Iris pigment epithelial cell (primary cell): Measurements from ENCODE around the gene KRTAP19-7.

Experiments used
- DNase-seq: peaks from one replicate; pipeline ENCODE4 v3.0.0-alpha.2; 2011; ENCODE audit warnings: low read depth

KRTAP19-7 gene, protein sequence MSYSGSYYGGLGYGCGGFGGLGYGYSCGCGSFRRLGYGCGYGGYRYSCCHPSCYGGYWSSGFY

DNA sequence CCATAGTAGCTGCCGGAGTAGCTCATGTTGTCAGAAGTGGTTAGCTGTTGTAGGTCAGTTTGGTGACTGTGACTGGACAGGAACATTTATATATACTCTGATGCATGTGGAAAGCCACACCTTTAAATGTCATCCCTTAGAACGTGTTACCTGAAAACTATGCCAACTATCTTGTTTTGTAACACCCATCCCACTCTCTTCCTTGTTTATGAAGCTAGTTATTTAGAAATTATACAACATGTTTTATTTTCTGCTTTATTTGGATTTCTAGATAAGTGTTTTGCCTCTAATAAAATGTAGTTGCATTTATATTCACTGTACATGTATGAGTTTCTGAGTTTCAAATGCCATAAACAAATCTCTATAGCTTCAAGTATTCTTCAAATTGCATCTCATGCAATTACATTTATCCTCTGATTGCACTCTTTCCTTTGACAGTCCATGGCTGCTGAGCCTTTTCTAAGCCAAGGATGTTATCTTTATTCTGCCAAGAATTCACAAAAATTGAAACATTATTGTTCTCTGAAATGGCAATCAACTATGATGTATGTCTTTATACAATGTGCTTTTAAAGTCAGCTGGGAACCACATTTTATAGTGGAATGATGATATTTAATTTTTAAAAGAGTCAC, at the start of gene KRTAP19-7:
Gene KRTAP19-7 (minus strand): TSS at position 51 of the 632 bp plus-strand sequence. CDS start 25 bp downstream, at position 26.
- no peak for DNase-seq

DNA sequence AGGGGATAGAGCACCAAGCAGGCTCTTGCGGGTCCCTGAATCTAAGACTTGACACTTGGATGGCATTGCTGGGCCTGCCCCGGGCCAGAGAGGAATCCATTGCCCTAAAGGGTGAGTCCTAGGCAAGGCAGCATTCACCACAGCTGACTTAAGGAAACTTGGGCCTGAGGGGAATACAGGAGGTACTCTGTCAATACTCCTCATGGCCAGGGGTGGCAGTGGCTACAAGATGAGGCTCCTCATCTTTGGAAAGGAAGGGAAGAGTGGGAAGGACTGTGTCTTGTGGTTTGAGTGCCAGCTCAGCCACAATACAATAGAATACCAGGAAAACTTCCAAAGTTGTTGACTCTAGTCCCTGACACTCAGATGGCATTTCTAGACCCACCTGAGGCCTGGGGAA, 44.9 kb upstream of the KRTAP19-7 start:
- DNase-seq: no peak

DNA sequence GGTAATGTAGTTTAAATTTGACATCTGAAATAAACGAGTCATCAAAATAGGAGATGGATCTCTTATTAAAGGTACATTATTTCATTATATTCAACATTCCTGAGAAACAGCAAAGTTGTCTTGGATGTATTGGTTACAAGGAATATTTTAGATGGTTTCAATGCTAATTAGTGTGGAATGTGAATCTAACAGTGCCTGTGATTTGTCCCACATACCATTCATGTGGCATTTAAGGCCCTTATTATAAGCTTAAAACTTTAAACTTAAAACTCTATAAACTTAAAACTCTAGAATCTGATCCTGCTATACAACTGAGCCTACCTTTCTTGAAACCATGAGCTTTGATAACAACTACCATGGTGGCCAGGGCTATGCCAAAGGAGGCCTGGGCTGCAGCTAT, 39.7 kb upstream of the KRTAP19-7 start, which contains the start of gene KRTAP22-1:
Gene KRTAP22-1 (plus strand): TSS at position 301 of the 400 bp plus-strand sequence.
- no peak for DNase-seq

DNA sequence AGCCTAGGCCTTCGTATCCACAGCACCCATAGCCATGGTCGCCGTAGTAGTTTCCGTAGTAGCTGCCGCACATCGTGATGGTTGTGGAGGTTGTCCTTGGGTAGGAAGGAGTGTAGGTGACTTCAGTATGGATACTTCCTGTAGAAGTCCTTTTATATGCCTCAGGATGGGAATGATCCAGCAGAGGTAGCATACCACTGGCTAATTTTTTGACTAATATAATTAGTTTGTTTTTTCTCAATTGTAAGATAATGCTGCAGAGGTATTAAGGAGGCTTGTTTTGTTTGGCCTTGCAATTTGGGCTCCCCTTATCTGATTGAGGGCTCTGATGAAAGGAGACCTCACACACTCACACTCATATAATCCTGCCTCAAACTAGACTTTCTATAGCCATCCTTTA, 37.7 kb upstream of the KRTAP19-7 start, which contains the start of gene KRTAP6-2:
Gene KRTAP6-2 (minus strand): TSS at position 101 of the 400 bp plus-strand sequence. CDS start 28 bp downstream, at position 73.
- no peak for DNase-seq

DNA sequence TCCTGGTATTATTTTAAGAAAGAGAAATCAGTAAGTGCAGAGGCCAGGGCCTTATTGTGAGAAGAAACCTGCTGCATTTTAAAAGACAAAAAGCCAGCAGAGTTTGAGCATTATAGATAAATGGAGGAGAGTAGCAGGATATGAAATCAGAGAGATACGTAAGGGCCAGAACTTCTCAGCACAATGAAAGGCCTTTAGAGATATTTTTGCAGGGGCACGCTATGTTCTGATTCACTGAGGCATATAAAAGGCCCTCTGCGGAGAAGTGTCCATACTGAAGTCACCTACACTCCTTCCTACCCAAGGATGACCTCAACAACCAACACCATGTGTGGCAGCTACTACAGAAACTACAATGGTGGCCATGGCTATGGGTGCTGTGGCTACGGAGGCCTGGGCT, 31.0 kb upstream of the KRTAP19-7 start, which contains the start of gene KRTAP6-3:
Gene KRTAP6-3 (plus strand): TSS at position 301 of the 400 bp plus-strand sequence. CDS start 6 bp downstream, at position 307.
- no peak for DNase-seq

DNA sequence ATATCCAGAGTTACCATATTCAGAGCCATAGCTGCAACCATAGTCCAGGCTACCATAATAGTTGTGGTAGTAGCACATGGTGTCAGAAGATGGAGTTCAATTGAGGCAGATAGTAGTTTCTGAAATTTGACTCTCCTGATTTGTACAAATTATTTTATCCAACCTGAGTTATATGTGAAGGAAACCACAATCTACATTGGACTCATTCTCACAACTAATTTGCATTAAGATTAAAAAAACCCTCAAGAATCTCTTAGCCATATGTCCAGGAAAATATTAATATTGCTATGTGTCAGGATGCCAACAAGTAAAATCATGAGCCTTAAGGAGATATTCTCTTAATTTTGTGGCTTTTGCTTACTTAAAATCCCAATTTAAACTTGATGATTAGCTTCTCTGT, 29.2 kb upstream of the KRTAP19-7 start, which contains the start of gene KRTAP22-2:
Gene KRTAP22-2 (minus strand): TSS at position 101 of the 400 bp plus-strand sequence.
- DNase-seq: no peak

DNA sequence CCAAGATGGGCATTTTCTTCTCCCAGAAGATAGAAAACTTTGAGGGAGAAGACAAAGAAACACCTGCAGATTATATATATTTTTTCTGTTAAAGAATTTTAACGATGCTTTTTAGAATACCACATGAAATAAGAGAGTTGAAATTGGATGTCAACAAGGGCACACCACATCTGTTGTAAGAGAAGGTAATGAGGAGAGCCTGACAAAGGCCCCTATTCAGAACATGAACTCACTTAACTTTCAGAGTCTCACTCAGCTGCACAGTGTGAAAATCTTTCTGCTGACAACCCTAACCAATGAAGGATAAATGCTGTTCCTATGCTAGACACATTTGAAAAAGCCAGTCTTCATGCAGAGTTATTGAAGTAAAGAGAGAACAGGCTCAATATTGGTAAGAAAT, 21.8 kb upstream of the KRTAP19-7 start:
- no peak for DNase-seq

DNA sequence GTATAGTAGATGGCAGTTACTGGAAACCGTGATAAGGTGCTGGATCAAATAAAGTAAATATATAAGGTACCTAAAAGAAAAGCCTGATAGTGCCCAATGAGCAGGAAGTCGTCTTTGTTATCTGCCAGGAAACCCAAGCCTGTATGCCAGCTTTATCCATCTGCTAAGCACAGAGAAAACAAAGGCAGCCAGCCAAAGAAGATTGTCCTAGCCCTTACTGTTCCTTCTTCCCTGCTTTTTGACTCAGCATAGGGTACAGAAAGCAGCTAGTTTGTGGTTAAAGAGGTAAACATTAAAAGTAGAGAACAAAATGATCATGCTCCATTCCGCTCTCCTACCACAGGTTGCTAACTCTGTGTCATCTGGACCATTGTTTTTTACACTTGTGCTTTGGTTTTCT, 19.0 kb upstream of the KRTAP19-7 start:
- DNase-seq: no peak

DNA sequence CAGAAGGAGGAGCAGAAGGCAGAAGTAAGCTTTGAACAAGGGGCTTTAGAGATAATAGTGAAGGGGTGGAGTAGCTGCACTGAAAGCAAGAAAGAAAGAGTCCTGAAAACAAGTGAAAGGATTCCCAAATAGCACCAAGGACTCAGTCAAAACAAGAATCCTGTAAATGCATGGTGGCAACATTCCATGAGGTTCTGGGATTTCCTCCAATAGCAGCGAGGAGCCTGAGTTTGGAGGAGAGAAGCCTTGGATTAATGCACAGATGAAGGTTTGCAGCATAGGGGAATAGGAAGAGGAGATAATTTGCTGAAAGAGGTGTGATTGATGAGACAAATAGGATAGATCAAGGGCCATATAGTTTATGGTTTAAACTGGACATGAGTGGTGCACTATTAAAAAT, 18.2 kb upstream of the KRTAP19-7 start:
- no peak for DNase-seq

DNA sequence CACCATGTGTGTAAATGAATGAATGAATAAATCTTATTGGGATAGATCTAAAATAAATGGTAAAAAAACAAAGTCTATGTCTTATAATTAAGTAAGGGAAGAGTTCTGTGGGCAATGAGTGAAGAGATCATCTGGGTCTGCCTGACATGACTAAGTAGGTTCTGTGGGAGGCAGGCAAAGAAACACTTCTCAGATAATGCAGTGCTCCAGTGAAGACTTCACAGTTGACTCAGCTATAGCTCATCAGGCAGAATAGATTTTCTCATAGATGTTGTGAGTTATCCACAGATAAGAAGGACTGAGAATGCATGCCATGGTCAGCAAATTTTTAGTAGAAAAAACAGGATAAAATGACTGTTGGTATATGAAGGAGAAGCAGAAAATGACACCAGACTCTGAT, 16.7 kb upstream of the KRTAP19-7 start:
- no peak for DNase-seq

DNA sequence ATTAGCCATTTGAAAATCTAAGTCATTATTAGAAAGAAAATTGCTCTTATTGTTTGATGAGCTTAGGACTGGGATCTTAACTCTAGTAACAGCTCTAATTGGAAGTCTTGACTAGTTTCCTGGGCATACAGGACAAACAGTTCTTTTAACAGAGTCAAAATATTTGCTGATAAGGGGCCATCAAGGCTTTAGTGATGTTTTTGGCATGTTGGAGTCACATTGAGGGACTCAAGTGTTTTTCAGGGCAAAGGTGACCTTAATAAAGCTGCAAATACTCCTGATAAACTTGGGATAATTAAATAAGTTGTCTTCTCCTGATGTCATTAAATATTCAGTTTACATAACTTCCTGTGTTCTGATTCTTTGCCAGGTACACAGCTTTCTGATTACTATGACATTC, 6.5 kb upstream of the KRTAP19-7 start:
- DNase-seq: no peak

DNA sequence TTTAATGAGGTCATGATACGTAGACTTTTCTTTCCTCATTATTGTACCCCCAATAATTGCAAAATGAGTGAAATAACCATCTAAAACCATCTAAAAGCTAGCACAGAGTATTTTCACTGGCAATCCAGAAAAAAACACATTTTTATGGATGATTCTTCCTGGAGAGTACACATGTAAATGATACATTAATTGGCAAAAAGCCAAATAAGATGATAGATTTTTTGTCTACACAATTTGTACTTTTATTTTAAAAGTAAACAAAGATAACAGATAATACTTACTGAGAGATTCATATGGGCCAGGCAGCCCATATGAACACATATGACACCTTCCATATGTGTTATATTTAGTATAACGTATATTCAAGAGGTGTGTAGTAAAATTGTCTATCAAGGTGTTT, 2.5 kb upstream of the KRTAP19-7 start:
- DNase-seq: no peak

DNA sequence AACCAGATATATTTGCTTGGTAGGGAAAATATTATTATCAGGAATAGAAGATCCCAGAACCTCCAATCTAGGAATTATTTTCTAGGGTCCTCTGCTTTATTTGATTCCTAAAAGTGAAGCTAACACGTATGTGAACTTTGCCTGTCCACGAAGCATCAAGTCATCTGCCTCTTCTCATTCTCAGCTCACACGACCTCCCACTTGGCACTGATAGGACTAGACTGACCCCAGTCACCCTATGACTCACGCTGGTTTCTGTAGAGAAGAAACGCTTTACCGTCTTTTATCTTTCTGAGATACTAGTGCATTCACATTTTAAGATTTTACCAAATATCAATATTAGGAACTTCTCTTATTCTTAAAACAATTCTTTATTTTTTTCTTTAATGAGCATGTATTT, 2.0 kb upstream of the KRTAP19-7 start:
- DNase-seq: no peak

DNA sequence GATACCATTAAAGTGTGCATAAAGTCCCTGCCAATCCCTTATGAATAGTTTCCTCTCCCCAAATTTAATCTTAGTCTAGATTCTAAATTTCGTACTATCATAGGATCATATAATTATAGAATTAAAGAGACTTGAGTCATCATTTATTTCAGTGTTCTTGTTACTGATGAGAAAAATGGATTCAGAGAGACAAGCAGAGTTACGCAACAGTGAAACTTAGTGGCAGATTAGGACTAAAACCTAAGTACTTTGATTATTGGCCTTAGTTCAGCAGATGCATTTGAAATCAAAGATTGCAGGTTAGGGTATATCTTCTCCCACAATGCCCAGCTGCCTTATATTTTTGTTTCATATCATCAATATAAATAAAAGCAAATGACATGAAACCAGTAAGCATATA, 843 bp upstream of the KRTAP19-7 start:
- no peak for DNase-seq

DNA sequence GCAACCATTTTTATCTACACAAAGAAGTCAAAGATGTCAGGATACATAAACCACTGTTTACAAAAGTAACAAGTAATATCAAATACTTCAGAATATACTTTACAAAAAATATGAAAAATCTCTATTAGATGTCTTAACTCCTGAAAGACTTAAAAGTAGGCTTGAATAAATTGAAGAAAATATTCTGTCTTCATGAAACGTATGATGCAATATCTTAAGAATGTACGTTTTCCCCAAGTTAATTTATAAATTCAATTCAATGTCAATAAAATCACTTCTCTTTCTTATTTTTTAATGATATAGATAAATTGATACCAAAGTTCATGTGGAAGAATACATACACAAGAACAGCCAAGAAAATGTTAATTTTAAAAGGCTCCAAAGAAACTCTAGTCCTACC, 6.0 kb downstream of the KRTAP19-7 start:
- no peak for DNase-seq

DNA sequence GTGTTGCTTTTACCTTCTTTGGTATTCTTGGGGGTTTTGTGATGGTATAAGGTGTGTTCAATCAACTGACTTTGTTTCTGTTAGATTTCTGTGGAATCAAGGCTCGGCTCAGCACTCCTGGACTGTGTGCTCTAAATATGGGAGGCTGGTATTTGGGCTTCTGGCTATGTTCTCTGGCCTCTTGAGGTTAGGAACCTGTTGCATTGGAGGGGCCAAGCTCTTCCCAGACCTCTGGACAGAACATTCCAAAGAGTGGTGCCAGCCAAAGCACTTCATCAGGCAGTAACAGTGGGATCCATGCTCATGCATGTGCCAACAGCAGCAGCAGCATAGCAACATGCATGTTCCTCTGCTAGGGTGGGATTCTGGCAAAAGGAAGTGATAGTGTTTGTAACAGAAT, 8.3 kb downstream of the KRTAP19-7 start:
- no peak for DNase-seq

DNA sequence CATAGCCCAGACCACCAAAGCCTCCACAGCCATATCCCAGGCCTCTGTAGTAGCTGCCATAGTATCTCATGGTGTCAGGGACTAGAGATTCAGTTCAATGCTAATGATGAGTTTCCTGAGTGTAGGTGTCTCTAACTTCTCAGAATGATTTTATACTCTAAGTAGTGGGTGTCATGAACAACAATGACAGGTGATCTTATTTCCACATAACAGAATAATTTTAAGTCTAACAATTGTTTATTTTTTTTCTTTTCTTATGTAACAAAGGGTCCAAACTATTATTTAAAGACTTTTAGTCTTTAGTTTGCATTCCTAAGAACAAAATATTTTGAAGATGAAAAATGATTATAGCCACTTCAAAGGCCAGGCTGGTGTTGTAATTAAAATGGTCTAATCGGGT, 19.4 kb downstream of the KRTAP19-7 start, which contains the start of gene KRTAP19-6:
Gene KRTAP19-6 (minus strand): TSS at position 101 of the 400 bp plus-strand sequence. CDS start 31 bp downstream, at position 70.
- no peak for DNase-seq

DNA sequence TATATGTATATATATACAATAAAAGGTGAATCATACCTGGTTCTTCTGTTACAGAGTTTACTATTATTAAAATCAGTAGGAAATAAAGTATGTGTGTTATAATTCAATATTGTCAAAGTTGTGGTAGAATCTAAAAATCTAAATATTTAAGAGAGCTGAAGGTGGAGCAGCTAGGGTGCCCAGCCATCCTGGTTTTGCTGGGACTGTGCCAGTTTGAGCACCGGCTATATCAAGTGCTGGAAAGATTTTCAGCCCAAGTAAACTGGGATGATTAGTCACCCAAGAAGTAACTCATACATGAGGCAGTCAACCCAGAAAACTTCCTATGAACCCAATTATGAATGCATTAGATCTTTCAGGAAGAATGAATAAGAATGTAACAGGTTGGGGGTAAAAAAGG, 42.2 kb downstream of the KRTAP19-7 start:
- DNase-seq: no peak

DNA sequence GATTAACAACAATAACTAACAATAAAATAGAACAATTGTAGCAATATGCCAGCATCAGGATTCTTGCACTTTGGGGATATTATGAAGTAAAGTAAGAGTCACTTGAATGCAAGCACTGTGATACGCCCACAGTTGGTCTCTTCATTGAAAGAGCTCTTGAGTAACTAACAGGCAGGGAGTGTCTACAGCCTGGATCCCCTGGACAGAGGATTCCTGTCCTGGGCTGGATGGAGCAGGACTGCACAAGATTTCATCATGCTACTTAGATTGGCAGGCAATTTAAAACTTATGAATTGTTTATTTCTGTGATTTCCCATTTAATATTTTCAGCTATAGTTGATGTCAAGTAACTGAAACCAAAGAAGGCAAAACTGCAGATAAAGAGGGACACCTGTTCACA, 45.4 kb downstream of the KRTAP19-7 start:
- no peak for DNase-seq
